AG09319 (cell line): Measurements from ENCODE around the gene KLK10.

Experiments
- DNase-seq: peaks from one replicate; pipeline ENCODE4 v3.0.0-alpha.2; 2010; ENCODE audit warnings: low read depth; ENCODE audit errors: extremely low read depth
- CTCF ChIP-seq: IDR thresholded peaks from 2 replicates; pipeline ENCODE4 v1.5.1; 2011; ENCODE audit warnings: low read depth, mild to moderate bottlenecking, inconsistent platforms, low read length, moderate library complexity

Gene KLK10

GRCh38 chr19:51019544-51019925 lies at the start of gene KLK10:
Gene KLK10 (minus strand): TSS chr19:51019709. CDS start chr19:51019130, 579 bp downstream.
- TF ChIP-seq CTCF, result no peak
- DNase-seq, result no peak

- DNase-seq, result no peak
- no peak for TF ChIP-seq CTCF
Measured at GRCh38 chr19:51066393-51067186, 47.1 kb upstream of the KLK10 start.

- no peak for TF ChIP-seq CTCF
- DNase-seq, result no peak
Measured at GRCh38 chr19:51065221-51065960, 45.9 kb upstream of the KLK10 start.

- TF ChIP-seq CTCF, result no peak
- no peak for DNase-seq
Measured at GRCh38 chr19:51064534-51065220, 45.2 kb upstream of the KLK10 start, which contains the start of gene KLK13. Gene KLK13 (minus strand): TSS chr19:51065092. CDS start chr19:51065067, 25 bp downstream.

GRCh38 chr19:51063664-51064063 lies 44.2 kb upstream of the KLK10 start:
- no peak for TF ChIP-seq CTCF
- DNase-seq, result no peak

- no peak for DNase-seq
- TF ChIP-seq CTCF, result no peak
Measured at GRCh38 chr19:51060973-51061372, 41.5 kb upstream of the KLK10 start.
